Stomach (tissue), 9 donors: ENCODE measurements around the gene GSTCD. TPM values are rescaled to one million over a fixed set of nuclear protein-coding genes. Genes with fewer than 3 reads are reported as not detected.

Experiments
- DNase-seq, 2 donors: peaks; one replicate each; pipeline versions ENCODE4 v3.0.0 to v3.0.0-alpha.2; 2013 to 2019
- H3K27ac ChIP-seq, 5 donors: fragments of 200-600 bp in 4 of 5; sonication (generic) in 4 of 5; one replicate each; pipeline ENCODE4 v1.5.1; 2013 to 2019; ENCODE audit warnings: mild to moderate bottlenecking in 1 of 5, moderate library complexity in 1 of 5
- H3K27me3 ChIP-seq, 3 donors: fragments of 200-600 bp; sonication (generic); one replicate each; pipeline ENCODE4 v1.5.1; 2017 to 2019; ENCODE audit warnings: mixed run types in 1 of 3
- H3K36me3 ChIP-seq, 4 donors: fragments of 200-600 bp; sonication (generic); 1 replicate in 3 of 4; 2 replicates in 1 of 4; pipeline ENCODE4 v1.5.1; 2016 to 2019
- H3K4me1 ChIP-seq, 4 donors: fragments of 200-600 bp; sonication (generic); one replicate each; pipeline ENCODE4 v1.5.1; 2016 to 2019
- H3K4me3 ChIP-seq, 4 donors: fragments of 200-600 bp; sonication (generic) in 3 of 4; one replicate each; pipeline ENCODE4 v1.5.1; 2016 to 2019; ENCODE audit warnings: mild to moderate bottlenecking in 1 of 4
- H3K9me3 ChIP-seq, 4 donors: fragments of 200-600 bp; sonication (generic); one replicate each; pipeline ENCODE4 v1.5.1; 2016 to 2019
- EP300 ChIP-seq: sonication (generic); formaldehyde crosslinking; IDR thresholded peaks from one replicate; pipeline ENCODE4 v1.6.1; 2017; ENCODE audit warnings: antibody characterized with exemption
- POLR2A ChIP-seq, 4 donors: fragments of 450-650 bp; IDR thresholded peaks; one replicate each; pipeline ENCODE4 v1.6.1; 2016; ENCODE audit warnings: antibody characterized with exemption in 4 of 4, control low read depth in 2 of 4, mild to moderate bottlenecking in 1 of 4, moderate library complexity in 1 of 4
- POLR2AphosphoS5 ChIP-seq, 3 donors: sonication (generic); formaldehyde crosslinking; IDR thresholded peaks; one replicate each; pipeline ENCODE4 v1.6.1; 2016; ENCODE audit warnings: antibody characterized with exemption in 3 of 3
- WGBS, 5 donors: extraction: QIAGEN DNeasy Blood & Tissue Kit in 3 of 5; methylation state at CpG; one replicate each; pipeline versions ENCODE4 v1.1.5 to v1.1.7; 2013 to 2018; 5-methylcytosine and 5-hydroxymethylcytosine counted together
- intact Hi-C: fragments of 100-400 bp; cut with DNase I; formaldehyde crosslinking; loops from one replicate; pipeline ENCODE4 v1.15.1; 2023; ENCODE audit warnings: low total_unique reads
- polyA plus RNA-seq, 3 donors: library from polyadenylated mRNA; stranded (reverse); fragments of 200-250 nt; gene quantifications; one replicate each; pipeline ENCODE4 v1.2.3, GENCODE V29; 2013
- total RNA-seq, 5 donors: library from RNA; depleted of rRNA; stranded (reverse); fragments of >200 nt; gene quantifications; one replicate each; pipeline versions ENCODE4 v1.1.0 to v1.2.3, GENCODE V29; 2014 to 2016
- TF ChIP-seq, protein P1 (sequence below), 7 experiments: fragments of 450-650 bp in 4 of 7; fragments of 200-600 bp in 3 of 7; sonication (generic) in 3 of 7; IDR thresholded peaks; one replicate each; pipeline ENCODE4 v1.5.1; 2016 to 2019; ENCODE audit warnings: antibody characterized with exemption in 7 of 7, control low read depth in 2 of 7, mild to moderate bottlenecking in 1 of 7
- donor health status: healthy with polysubstance abuse.
- donor health status: Bipolar disorder and iron deficiency.
- donor health status: healthy.

Gene GSTCD
- total and polyA plus RNA-seq, 8 donors, result 1.6 to 129 (median 8.1) TPM

- intact Hi-C loops, result no loop called here
- TF ChIP-seq POLR2AphosphoS5 (IDR thresholded peaks at IDR 0.05), result no peak
- no peak for TF ChIP-seq EP300
- H3K27ac ChIP-seq, result no peak overlapping the region
- H3K4me1 ChIP-seq, result peaks cover 0 to 10% (median 3%) of the 10 kb centered on the region in 4 donors
- H3K36me3 ChIP-seq, result peaks cover 0 to 13% (median 5%) of the 10 kb centered on the region in 4 donors
- H3K9me3 ChIP-seq, result no peaks in the 10 kb centered on the region
- DNase-seq, result peak in 1 of 2 donors; percentile 38
- no peaks in the 10 kb centered on the region for H3K27me3 ChIP-seq
- WGBS, 5 donors, result 27 to 79% (median 53%) methylated on average over 2 of the region's 2 CpGs
- H3K4me3 ChIP-seq, result no peak overlapping the region
Observed at GRCh38 chr4:105831189-105831588, 122.6 kb downstream of the GSTCD start.

- intact Hi-C loops, result no loop called here
- TF ChIP-seq EP300 (no peak), POLR2AphosphoS5 (IDR thresholded peaks at IDR 0.05) (no peak), POLR2A (IDR thresholded peaks at IDR 0.05) (no peak)
- TF ChIP-seq, protein P1, sequence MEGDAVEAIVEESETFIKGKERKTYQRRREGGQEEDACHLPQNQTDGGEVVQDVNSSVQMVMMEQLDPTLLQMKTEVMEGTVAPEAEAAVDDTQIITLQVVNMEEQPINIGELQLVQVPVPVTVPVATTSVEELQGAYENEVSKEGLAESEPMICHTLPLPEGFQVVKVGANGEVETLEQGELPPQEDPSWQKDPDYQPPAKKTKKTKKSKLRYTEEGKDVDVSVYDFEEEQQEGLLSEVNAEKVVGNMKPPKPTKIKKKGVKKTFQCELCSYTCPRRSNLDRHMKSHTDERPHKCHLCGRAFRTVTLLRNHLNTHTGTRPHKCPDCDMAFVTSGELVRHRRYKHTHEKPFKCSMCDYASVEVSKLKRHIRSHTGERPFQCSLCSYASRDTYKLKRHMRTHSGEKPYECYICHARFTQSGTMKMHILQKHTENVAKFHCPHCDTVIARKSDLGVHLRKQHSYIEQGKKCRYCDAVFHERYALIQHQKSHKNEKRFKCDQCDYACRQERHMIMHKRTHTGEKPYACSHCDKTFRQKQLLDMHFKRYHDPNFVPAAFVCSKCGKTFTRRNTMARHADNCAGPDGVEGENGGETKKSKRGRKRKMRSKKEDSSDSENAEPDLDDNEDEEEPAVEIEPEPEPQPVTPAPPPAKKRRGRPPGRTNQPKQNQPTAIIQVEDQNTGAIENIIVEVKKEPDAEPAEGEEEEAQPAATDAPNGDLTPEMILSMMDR (IDR thresholded peaks at IDR 0.05), result no peak
Observed at GRCh38 chr4:105835177-105835576, 126.6 kb downstream of the GSTCD start.

GRCh38 chr4:105836537-105836936 lies 128.0 kb downstream of the GSTCD start:
- 49 to 89% (median 76%) methylated on average over 1 to 3 of the region's 3 CpGs for WGBS, 5 donors
- peaks cover 0 to 21% (median 7%) of the 10 kb centered on the region in 4 donors for H3K36me3 ChIP-seq
- TF ChIP-seq, protein P1 (IDR thresholded peaks at IDR 0.05), result no peak
- TF ChIP-seq EP300, result no peak
- TF ChIP-seq POLR2A (IDR thresholded peaks at IDR 0.05), result no peak
- TF ChIP-seq POLR2AphosphoS5 (IDR thresholded peaks at IDR 0.05), result no peak

More at GRCh38 chr4:105835177-105835576, 126.6 kb downstream of the GSTCD start:
- Histone ChIP-seq H3K9me3 (no peaks in the 10 kb centered on the region), H3K27me3 (no peaks in the 10 kb centered on the region), H3K27ac (no peak overlapping the region), H3K36me3 (peaks cover 0 to 21% (median 7%) of the 10 kb centered on the region in 4 donors), H3K4me1 (peaks cover 0 to 21% (median 5%) of the 10 kb centered on the region in 4 donors), H3K4me3 (no peak overlapping the region)
- DNase-seq, result no peak
- WGBS, 5 donors, result 77 to 92% (median 83%) methylated on average over 5 to 6 of the region's 6 CpGs

GRCh38 chr4:105837037-105837436 lies 128.5 kb downstream of the GSTCD start:
- Histone ChIP-seq H3K9me3 (no peaks in the 10 kb centered on the region), H3K4me1 (peaks cover 0 to 15% (median 0%) of the 10 kb centered on the region in 4 donors), H3K36me3 (peaks cover 0 to 21% (median 7%) of the 10 kb centered on the region in 4 donors), H3K27me3 (no peaks in the 10 kb centered on the region), H3K27ac (no peak overlapping the region), H3K4me3 (no peak overlapping the region)
- 42 to 71% (median 56%) methylated on average over 2 of the region's 2 CpGs for WGBS, 5 donors
- intact Hi-C loops, result no loop called here
- no peak for TF ChIP-seq POLR2A (IDR thresholded peaks at IDR 0.05)
- no peak for TF ChIP-seq EP300
- TF ChIP-seq, protein P1 (IDR thresholded peaks at IDR 0.05), result no peak
- TF ChIP-seq POLR2AphosphoS5 (IDR thresholded peaks at IDR 0.05), result peak in 1 of 3 donors; percentile 18
- peak in 1 of 2 donors; percentile 17 for DNase-seq

More at GRCh38 chr4:105836537-105836936, 128.0 kb downstream of the GSTCD start:
- Histone ChIP-seq H3K9me3 (no peaks in the 10 kb centered on the region), H3K27ac (no peak overlapping the region), H3K27me3 (no peaks in the 10 kb centered on the region), H3K4me3 (no peak overlapping the region), H3K4me1 (peaks cover 0 to 15% (median 0%) of the 10 kb centered on the region in 4 donors)
- DNase-seq, result no peak
- intact Hi-C loops, result no loop called here

DNA sequence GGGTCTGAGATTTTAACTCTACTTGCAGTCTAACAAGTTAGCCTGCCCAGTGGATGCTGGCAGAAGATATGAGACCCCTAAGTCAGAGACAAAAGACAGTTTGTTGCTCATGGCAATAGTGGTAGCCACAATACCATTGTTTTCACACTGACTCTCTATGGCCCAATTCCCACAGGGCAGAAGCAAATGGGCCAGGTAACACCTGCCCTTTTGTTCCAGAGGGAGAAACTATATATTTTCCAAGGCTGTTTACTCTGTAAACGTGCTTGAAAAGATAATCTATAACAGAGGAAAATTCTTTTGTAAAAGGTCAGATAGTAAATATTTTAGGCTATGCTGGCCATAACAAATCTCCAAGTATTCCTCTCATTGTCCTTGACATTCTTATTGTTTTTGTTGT lies 129.5 kb downstream of the GSTCD start:
- H3K27me3 ChIP-seq, result no peaks in the 10 kb centered on the region
- intact Hi-C loops, result no loop called here
- peaks cover 0 to 15% (median 0%) of the 10 kb centered on the region in 4 donors for H3K4me1 ChIP-seq
- no peak overlapping the region for H3K4me3 ChIP-seq
- TF ChIP-seq, protein P1 (IDR thresholded peaks at IDR 0.05), result no peak
- WGBS, 5 donors, result 21 to 45% (median 34%) methylated on average over 1 of the region's 1 CpG
- no peaks in the 10 kb centered on the region for H3K9me3 ChIP-seq
- H3K27ac ChIP-seq, result no peak overlapping the region
- peaks cover 0 to 23% (median 7%) of the 10 kb centered on the region in 4 donors for H3K36me3 ChIP-seq
- no peak for DNase-seq
